B cell (primary cell): ENCODE measurements around the gene ICE2.

Experiments
- EZH2 ChIP-seq: IDR thresholded peaks from 2 replicates; pipeline ENCODE4 v1.6.1; 2012; ENCODE audit warnings: borderline replicate concordance, low read depth, mild to moderate bottlenecking, moderate library complexity, low read length; ENCODE audit not compliant: insufficient read depth, poor library complexity, severe bottlenecking
- TF ChIP-seq, protein P1 (sequence below): fragments of 200-600 bp; IDR thresholded peaks from one replicate; pipeline ENCODE4 v1.8.0; 2022; ENCODE audit warnings: antibody characterized with exemption, mild to moderate bottlenecking

DNA sequence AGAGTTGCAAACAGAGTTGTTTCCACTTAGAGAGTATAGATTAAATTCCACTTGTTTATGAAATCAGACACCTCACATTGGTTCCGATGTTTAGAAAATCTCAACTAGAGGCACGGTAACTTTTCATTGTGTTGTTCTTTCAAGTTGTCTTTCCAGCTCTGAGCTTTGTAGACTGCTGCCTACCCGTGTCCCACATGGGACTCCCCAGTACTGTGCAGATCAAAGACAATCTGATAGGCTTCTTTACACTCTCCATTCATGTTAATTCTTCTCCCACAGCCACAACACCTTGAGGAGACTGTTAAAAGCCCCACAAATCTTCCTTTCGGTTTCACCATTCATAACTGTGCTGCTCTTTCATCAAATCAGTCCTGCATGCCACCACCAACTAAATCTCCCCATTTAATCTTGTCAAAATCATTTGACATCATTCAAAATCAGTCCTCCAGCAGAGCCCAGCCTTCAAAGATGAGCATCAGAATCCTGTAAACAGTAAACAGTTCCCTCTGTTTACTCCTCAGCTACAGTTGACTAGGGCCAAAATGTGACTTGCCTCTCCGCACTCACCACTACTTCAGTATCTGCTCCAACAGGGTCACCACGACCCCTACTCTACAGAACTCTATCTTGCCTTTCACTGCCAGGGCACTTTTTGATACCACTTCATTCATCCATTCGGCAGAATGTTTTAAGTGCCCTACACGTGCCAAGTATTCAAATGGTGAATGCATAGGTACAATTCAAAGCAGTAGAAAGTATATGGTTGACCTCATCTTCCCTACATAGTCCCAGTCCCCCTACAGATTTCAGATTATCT lies 89.5 kb downstream of the ICE2 start:
- TF ChIP-seq, protein P1, sequence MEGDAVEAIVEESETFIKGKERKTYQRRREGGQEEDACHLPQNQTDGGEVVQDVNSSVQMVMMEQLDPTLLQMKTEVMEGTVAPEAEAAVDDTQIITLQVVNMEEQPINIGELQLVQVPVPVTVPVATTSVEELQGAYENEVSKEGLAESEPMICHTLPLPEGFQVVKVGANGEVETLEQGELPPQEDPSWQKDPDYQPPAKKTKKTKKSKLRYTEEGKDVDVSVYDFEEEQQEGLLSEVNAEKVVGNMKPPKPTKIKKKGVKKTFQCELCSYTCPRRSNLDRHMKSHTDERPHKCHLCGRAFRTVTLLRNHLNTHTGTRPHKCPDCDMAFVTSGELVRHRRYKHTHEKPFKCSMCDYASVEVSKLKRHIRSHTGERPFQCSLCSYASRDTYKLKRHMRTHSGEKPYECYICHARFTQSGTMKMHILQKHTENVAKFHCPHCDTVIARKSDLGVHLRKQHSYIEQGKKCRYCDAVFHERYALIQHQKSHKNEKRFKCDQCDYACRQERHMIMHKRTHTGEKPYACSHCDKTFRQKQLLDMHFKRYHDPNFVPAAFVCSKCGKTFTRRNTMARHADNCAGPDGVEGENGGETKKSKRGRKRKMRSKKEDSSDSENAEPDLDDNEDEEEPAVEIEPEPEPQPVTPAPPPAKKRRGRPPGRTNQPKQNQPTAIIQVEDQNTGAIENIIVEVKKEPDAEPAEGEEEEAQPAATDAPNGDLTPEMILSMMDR = no peak
- TF ChIP-seq EZH2 = no peak
